Measurements from ENCODE around the gene ZNF296. TPM values are rescaled to one million over a fixed set of nuclear protein-coding genes. Genes with fewer than 3 reads are reported as not detected.

The ZNF296 gene
- total and polyA plus RNA-seq, 2 experiments from 2014 or later, result 13.4 to 16.5 TPM

DNA sequence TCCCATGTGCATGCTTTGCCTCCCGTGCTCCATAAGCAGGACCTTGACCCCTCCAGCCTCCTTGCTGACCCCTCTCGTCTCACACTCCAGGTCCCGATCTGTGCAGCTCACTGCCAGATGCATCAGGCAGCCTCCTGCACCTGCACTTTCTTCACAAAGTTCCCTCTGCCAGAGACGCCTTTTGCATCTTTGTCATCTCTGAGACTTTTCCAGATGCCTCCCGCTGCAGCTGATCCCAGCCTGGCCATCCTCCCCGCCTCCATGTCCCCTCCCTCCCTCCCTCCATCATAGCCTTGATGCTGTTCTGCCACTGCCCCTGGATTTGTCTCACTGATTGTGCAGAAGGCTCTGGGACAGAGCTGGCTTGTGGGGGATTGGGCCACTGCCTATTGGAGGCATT, 46.6 kb upstream of the ZNF296 start:
- Histone ChIP-seq H4K20me1 (replicated peaks; ENCODE audit: insufficient read depth) (peaks cover 41% of the 10 kb centered on the region), H3K4me1 (ENCODE audit: insufficient read depth) (no peaks in the 10 kb centered on the region), H3K27ac (ENCODE audit: low read depth) (no peak overlapping the region), H3K36me3 (ENCODE audit: insufficient read depth) (no peaks in the 10 kb centered on the region), H3K4me2 (no peak overlapping the region), H2AFZ (no peak overlapping the region), H3F3A (replicated peaks; ENCODE audit: low read depth) (0 out of 2 replicates have a peak, but pooled peaks cover 2% of the 10 kb centered on the region), H3K4me3 (no peak overlapping the region), H3K9me2 (ENCODE audit: insufficient read depth) (no peaks in the 10 kb centered on the region), H3K27me3 (ENCODE audit: insufficient read depth) (no peaks in the 10 kb centered on the region), H3K79me2 (replicated peaks; ENCODE audit: insufficient read depth) (peaks cover 62% of the 10 kb centered on the region)
- H3K27ac Mint-ChIP-seq, result no peak overlapping the region
- no peak overlapping the region for H3K4me3 Mint-ChIP-seq
- peaks cover 9% of the 10 kb centered on the region for H3K27me3 Mint-ChIP-seq (ENCODE audit: insufficient read depth, low read depth, poor library complexity)
- TF ChIP-seq STAT1 (IDR thresholded peaks at IDR 0.05; ENCODE audit: unreplicated experiment) (no peak), EZH2phosphoT487 (IDR thresholded peaks at IDR 0.05; ENCODE audit: unreplicated experiment) (no peak), CREB1 (CRISPR knock-in tag; IDR thresholded peaks at IDR 0.05; ENCODE audit: low read depth) (no peak), EZH2 (IDR thresholded peaks at IDR 0.05; ENCODE audit: low read depth, unreplicated experiment) (no peak), ZNF462 (CRISPR knock-in tag; IDR thresholded peaks at IDR 0.05) (no peak), NANOG (IDR thresholded peaks at IDR 0.05; ENCODE audit: borderline replicate concordance) (no peak), POLR2AphosphoS5 (IDR thresholded peaks at IDR 0.05; ENCODE audit: low read depth) (no peak), ZNF331 (CRISPR knock-in tag; IDR thresholded peaks at IDR 0.05; ENCODE audit: low read depth) (no peak), ETS1 (IDR thresholded peaks at IDR 0.05) (no peak), ZNF114 (CRISPR knock-in tag; IDR thresholded peaks at IDR 0.05) (no peak), JUNB (IDR thresholded peaks at IDR 0.05; ENCODE audit: unreplicated experiment) (no peak)
- TF ChIP-seq, protein P1, sequence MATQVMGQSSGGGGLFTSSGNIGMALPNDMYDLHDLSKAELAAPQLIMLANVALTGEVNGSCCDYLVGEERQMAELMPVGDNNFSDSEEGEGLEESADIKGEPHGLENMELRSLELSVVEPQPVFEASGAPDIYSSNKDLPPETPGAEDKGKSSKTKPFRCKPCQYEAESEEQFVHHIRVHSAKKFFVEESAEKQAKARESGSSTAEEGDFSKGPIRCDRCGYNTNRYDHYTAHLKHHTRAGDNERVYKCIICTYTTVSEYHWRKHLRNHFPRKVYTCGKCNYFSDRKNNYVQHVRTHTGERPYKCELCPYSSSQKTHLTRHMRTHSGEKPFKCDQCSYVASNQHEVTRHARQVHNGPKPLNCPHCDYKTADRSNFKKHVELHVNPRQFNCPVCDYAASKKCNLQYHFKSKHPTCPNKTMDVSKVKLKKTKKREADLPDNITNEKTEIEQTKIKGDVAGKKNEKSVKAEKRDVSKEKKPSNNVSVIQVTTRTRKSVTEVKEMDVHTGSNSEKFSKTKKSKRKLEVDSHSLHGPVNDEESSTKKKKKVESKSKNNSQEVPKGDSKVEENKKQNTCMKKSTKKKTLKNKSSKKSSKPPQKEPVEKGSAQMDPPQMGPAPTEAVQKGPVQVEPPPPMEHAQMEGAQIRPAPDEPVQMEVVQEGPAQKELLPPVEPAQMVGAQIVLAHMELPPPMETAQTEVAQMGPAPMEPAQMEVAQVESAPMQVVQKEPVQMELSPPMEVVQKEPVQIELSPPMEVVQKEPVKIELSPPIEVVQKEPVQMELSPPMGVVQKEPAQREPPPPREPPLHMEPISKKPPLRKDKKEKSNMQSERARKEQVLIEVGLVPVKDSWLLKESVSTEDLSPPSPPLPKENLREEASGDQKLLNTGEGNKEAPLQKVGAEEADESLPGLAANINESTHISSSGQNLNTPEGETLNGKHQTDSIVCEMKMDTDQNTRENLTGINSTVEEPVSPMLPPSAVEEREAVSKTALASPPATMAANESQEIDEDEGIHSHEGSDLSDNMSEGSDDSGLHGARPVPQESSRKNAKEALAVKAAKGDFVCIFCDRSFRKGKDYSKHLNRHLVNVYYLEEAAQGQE (IDR thresholded peaks at IDR 0.05; ENCODE audit: unreplicated experiment), result no peak
- TF ChIP-seq, protein P2, sequence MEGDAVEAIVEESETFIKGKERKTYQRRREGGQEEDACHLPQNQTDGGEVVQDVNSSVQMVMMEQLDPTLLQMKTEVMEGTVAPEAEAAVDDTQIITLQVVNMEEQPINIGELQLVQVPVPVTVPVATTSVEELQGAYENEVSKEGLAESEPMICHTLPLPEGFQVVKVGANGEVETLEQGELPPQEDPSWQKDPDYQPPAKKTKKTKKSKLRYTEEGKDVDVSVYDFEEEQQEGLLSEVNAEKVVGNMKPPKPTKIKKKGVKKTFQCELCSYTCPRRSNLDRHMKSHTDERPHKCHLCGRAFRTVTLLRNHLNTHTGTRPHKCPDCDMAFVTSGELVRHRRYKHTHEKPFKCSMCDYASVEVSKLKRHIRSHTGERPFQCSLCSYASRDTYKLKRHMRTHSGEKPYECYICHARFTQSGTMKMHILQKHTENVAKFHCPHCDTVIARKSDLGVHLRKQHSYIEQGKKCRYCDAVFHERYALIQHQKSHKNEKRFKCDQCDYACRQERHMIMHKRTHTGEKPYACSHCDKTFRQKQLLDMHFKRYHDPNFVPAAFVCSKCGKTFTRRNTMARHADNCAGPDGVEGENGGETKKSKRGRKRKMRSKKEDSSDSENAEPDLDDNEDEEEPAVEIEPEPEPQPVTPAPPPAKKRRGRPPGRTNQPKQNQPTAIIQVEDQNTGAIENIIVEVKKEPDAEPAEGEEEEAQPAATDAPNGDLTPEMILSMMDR (conservative IDR thresholded peaks at IDR 0.05; ENCODE audit: low read depth in 2 of 2), result no peak
- ATAC-seq, result no peak
- no peaks in the 10 kb centered on the region for H3K9me3 Mint-ChIP-seq
- DNase-seq (ENCODE audit: low spot score), result no peak
- H3K4me1 Mint-ChIP-seq, result peaks cover 8% of the 10 kb centered on the region; the same call in 2 of the 3 replicates
- no peaks in the 10 kb centered on the region for H3K36me3 Mint-ChIP-seq (ENCODE audit: low read depth)

Measured in GM23338 (cell line).